Ovary (tissue), 9 donors: ENCODE data around the gene TP53INP2. TPM values are rescaled to one million over a fixed set of nuclear protein-coding genes. Genes with fewer than 3 reads are reported as not detected.
A peak's percentile ranks its signal among the peaks of the same experiment; 100 is the strongest.

Source experiments
- DNase-seq, 5 donors: peaks; one replicate each; pipeline ENCODE4 v3.0.0-alpha.2; 2019 to 2020
- H3K27ac ChIP-seq, 2 donors: fragments of 200-600 bp; one replicate each; pipeline versions ENCODE4 v1.5.1 to v1.8.0; 2019 to 2022
- H3K27me3 ChIP-seq: fragments of 200-600 bp; one replicate; pipeline ENCODE4 v1.8.0; 2022
- H3K36me3 ChIP-seq: fragments of 200-600 bp; sonication (generic); one replicate; pipeline ENCODE4 v1.5.1; 2019
- H3K4me1 ChIP-seq: one replicate; pipeline ENCODE4 v1.8.1; 2013; ENCODE audit warnings: mild to moderate bottlenecking, moderate library complexity; ENCODE audit not compliant: insufficient read depth
- H3K4me3 ChIP-seq: fragments of 200-600 bp; sonication (generic); one replicate; pipeline ENCODE4 v1.5.1; 2017
- H3K9me3 ChIP-seq, 2 donors: fragments of 200-600 bp in 1 of 2; sonication (generic) in 1 of 2; one replicate each; pipeline versions ENCODE4 v1.5.1 to v1.8.1; 2013 to 2019; ENCODE audit warnings: mild to moderate bottlenecking in 1 of 2, moderate library complexity in 1 of 2
- CTCF ChIP-seq, 3 donors: fragments of 450-650 bp in 2 of 3; fragments of 200-600 bp in 1 of 3; IDR thresholded peaks; one replicate each; pipeline versions ENCODE4 v1.5.1 to v1.8.0; 2016 to 2022; ENCODE audit warnings: antibody characterized with exemption in 3 of 3, mild to moderate bottlenecking in 1 of 3
- EP300 ChIP-seq: sonication (generic); formaldehyde crosslinking; IDR thresholded peaks from one replicate; pipeline ENCODE4 v1.6.1; 2017; ENCODE audit warnings: antibody characterized with exemption
- POLR2A ChIP-seq: fragments of 450-650 bp; IDR thresholded peaks from one replicate; pipeline ENCODE4 v1.6.1; 2017; ENCODE audit warnings: antibody characterized with exemption, mild to moderate bottlenecking, moderate library complexity
- WGBS, 3 donors: extraction: QIAGEN DNeasy Blood & Tissue Kit in 1 of 3; methylation state at CpG; one replicate each; pipeline versions ENCODE4 v1.1.5 to v1.1.7; 2013 to 2017; 5-methylcytosine and 5-hydroxymethylcytosine counted together
- intact Hi-C, 4 donors: fragments of 100-400 bp; cut with DNase I; formaldehyde crosslinking; loops; one replicate each; pipeline versions ENCODE4 v1.11.0 to v1.15.1; 2022 to 2023
- polyA plus RNA-seq, 2 donors: library from polyadenylated mRNA; stranded (reverse); fragments of 200-250 nt in 1 of 2; fragments of 350-450 nt in 1 of 2; fragmentation: Illumina TruSeq in 1 of 2; extraction: RNeasy Lipid Tissue Mini Kit (QIAGEN cat#74804) in 1 of 2; gene quantifications; one replicate each; pipeline ENCODE4 v1.2.3, GENCODE V29; 2013 to 2014
- total RNA-seq, 7 donors: library from RNA; depleted of rRNA in 2 of 7; stranded (reverse); fragments of >200 nt in 2 of 7; fragmentation: NEBNext Ultra II Directional in 3 of 7; extraction: Animal tissue kit (Norgen Biotek cat#: 25700) in 3 of 7; gene quantifications; one replicate each; pipeline versions ENCODE4 v1.1.0 to v1.2.4, GENCODE V29; 2016 to 2023
- donor health status: DM: no; HTN: no; CAD: no; lungs with moderate emphysema.
- donor health status: DM: no; HTN: no; CAD: no.
- donor health status: Bipolar disorder and iron deficiency.
- donor health status: DM: yes; HTN: yes; CAD: no.
- donor health status: DM: no; HTN: no; CAD: no.
- donor health status: DM: yes; HTN: yes; CAD: no.

The TP53INP2 gene
- total and polyA plus RNA-seq, 9 donors: 4.9 to 50.3 (median 13.3) TPM

- H3K4me1 ChIP-seq: peaks cover 3% of the 10 kb centered on the region
- no peak for DNase-seq
- peak overlapping the region; percentile 98 to 100 for H3K27ac ChIP-seq
- no peaks in the 10 kb centered on the region for H3K9me3 ChIP-seq
- H3K36me3 ChIP-seq: no peaks in the 10 kb centered on the region
- H3K27me3 ChIP-seq: no peaks in the 10 kb centered on the region
- TF ChIP-seq POLR2A: no peak
- TF ChIP-seq EP300: no peak
- no peak for TF ChIP-seq CTCF (IDR thresholded peaks at IDR 0.05)
- 19 to 29% (median 21%) methylated on average over 5 of the region's 5 CpGs for WGBS, 3 donors
- intact Hi-C loops: loop anchor here in 3 of 4 donors (2.0 to 10.0 kb wide), 4 partner anchors 146 to 393 kb away; partner anchors contain the start of gene MAP1LC3A (in 1 of the 3)
- peak overlapping the region; percentile 68 for H3K4me3 ChIP-seq
Observed at GRCh38 chr20:34705008-34705396, 858 bp downstream of the TP53INP2 start.

GRCh38 chr20:34705397-34706301 lies 1.5 kb downstream of the TP53INP2 start:
- no peaks in the 10 kb centered on the region for H3K9me3 ChIP-seq
- peak overlapping the region; percentile 98 to 100 for H3K27ac ChIP-seq
- H3K27me3 ChIP-seq: no peaks in the 10 kb centered on the region
- H3K36me3 ChIP-seq: no peaks in the 10 kb centered on the region
- peaks cover 5% of the 10 kb centered on the region for H3K4me1 ChIP-seq
- intact Hi-C loops: loop anchor here in 3 of 4 donors (2.0 to 10.0 kb wide), 4 partner anchors 147 to 393 kb away; partner anchors contain the start of gene MAP1LC3A (in 1 of the 3)
- DNase-seq: peak in 1 of 5 donors; percentile 41
- no peak for TF ChIP-seq CTCF (IDR thresholded peaks at IDR 0.05)
- TF ChIP-seq POLR2A: no peak
- TF ChIP-seq EP300: no peak
- no peak overlapping the region for H3K4me3 ChIP-seq
- WGBS, 3 donors: 45 to 50% (median 49%) methylated on average over 6 of the region's 6 CpGs

GRCh38 chr20:34706302-34706875 lies 2.2 kb downstream of the TP53INP2 start:
- no peak for TF ChIP-seq EP300
- no peak for TF ChIP-seq CTCF (IDR thresholded peaks at IDR 0.05)
- TF ChIP-seq POLR2A: no peak
- no peaks in the 10 kb centered on the region for H3K9me3 ChIP-seq
- no peak for DNase-seq
- intact Hi-C loops: loop anchor here in 2 of 4 donors (5.0 to 10.0 kb wide), 3 partner anchors 172 to 394 kb away; no protein-coding TSS in a partner anchor
- WGBS, 3 donors: 81 to 91% (median 91%) methylated on average over 1 of the region's 1 CpG
- no peak overlapping the region for H3K27ac ChIP-seq
- no peak overlapping the region for H3K4me3 ChIP-seq
- H3K4me1 ChIP-seq: peaks cover 5% of the 10 kb centered on the region
- no peaks in the 10 kb centered on the region for H3K27me3 ChIP-seq
- no peaks in the 10 kb centered on the region for H3K36me3 ChIP-seq

GRCh38 chr20:34706912-34707784 lies 3.0 kb downstream of the TP53INP2 start:
- Histone ChIP-seq H3K27me3 (no peaks in the 10 kb centered on the region), H3K4me3 (no peak overlapping the region), H3K27ac (no peak overlapping the region), H3K4me1 (peaks cover 5% of the 10 kb centered on the region), H3K9me3 (no peaks in the 10 kb centered on the region), H3K36me3 (no peaks in the 10 kb centered on the region)
- TF ChIP-seq POLR2A (no peak), EP300 (no peak), CTCF (IDR thresholded peaks at IDR 0.05) (no peak)
- intact Hi-C loops: loop anchor here in 2 of 4 donors (5.0 to 10.0 kb wide), 3 partner anchors 172 to 395 kb away; no protein-coding TSS in a partner anchor
- WGBS, 3 donors: 45 to 69% (median 50%) methylated on average over 3 of the region's 3 CpGs
- no peak for DNase-seq
